Measurements from ENCODE around the gene TMEM247. TPM values are rescaled to one million over a fixed set of nuclear protein-coding genes. Genes with fewer than 3 reads are reported as not detected.
A peak's percentile ranks its signal among the peaks of the same experiment; 100 is the strongest.

Gene TMEM247
- total RNA-seq, 4 donors from 2014 or later: not detected

DNA sequence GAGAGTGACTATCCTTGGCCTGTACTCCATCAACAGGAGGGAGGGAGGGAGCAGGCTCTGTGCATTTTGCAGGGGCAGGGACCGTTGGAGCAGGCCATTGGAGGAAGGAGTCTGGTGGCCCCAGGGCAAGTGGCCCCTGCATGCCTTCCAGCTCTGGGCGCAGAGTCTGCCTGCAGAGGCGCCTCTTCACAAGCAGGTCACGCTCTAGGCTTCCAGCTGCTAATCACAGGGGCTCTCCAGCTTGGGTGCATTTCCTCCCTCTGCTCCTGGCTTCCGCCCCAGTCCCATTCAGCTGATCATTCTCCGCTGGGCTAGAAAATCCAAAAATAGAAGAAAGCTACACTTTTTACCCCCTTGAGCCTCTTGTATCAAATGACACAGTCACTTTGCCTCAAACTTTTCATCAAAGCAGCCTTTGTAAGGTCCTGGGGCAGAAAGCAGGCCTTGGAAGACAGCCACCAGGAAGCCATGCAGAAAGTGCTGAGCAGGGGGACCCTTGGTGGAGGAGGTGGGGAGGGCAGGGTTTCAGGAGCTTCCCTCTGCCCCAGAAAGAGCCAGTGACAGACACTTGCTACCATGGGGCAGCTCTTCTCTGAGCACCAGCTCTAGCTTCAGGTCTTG is 11.3 kb downstream of the TMEM247 start:
- H3K4me1 ChIP-seq: peaks cover 0 to 21% (median 0%) of the 10 kb centered on the region in 4 donors
- no peak overlapping the region for H3K4me3 ChIP-seq
- peak overlapping the region in 3 of 4 donors; percentile 10 to 47 (median 46) for H3K27ac ChIP-seq
- TF ChIP-seq, protein P1, sequence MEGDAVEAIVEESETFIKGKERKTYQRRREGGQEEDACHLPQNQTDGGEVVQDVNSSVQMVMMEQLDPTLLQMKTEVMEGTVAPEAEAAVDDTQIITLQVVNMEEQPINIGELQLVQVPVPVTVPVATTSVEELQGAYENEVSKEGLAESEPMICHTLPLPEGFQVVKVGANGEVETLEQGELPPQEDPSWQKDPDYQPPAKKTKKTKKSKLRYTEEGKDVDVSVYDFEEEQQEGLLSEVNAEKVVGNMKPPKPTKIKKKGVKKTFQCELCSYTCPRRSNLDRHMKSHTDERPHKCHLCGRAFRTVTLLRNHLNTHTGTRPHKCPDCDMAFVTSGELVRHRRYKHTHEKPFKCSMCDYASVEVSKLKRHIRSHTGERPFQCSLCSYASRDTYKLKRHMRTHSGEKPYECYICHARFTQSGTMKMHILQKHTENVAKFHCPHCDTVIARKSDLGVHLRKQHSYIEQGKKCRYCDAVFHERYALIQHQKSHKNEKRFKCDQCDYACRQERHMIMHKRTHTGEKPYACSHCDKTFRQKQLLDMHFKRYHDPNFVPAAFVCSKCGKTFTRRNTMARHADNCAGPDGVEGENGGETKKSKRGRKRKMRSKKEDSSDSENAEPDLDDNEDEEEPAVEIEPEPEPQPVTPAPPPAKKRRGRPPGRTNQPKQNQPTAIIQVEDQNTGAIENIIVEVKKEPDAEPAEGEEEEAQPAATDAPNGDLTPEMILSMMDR (IDR thresholded peaks at IDR 0.05): no peak
- H3K36me3 ChIP-seq: no peaks in the 10 kb centered on the region
- peak in 2 of 3 donors; percentile 40 to 63 for DNase-seq
- H3K27me3 ChIP-seq: no peaks in the 10 kb centered on the region
- H3K9me3 ChIP-seq: no peaks in the 10 kb centered on the region

DNA sequence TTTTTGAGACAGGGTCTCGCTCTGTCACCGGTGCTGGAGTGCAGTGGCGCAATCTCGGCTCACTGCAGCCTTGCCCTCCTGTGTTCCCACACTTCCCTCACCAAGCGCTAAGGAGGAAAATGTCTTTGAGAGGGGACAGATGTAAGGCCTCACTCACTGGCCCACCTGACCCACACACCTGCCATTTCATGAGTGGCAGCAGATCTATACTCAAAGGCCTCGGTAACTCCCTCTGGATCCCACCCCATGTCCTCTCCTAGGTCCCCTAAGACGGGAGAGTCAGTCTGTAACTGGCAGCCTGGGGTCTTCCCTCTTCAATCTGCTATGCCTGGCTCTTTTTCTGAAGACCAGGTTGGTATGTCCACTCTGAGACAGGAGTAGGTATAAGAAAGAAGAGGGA is 12.9 kb downstream of the TMEM247 start:
- Histone ChIP-seq H3K27ac (no peak overlapping the region), H3K9me3 (no peaks in the 10 kb centered on the region), H3K4me1 (peaks cover 0 to 21% (median 0%) of the 10 kb centered on the region in 4 donors), H3K4me3 (no peak overlapping the region), H3K36me3 (no peaks in the 10 kb centered on the region), H3K27me3 (no peaks in the 10 kb centered on the region)
- DNase-seq: no peak
- TF ChIP-seq, protein P1 (IDR thresholded peaks at IDR 0.05): no peak
- TF ChIP-seq POLR2A (IDR thresholded peaks at IDR 0.05): no peak

DNA sequence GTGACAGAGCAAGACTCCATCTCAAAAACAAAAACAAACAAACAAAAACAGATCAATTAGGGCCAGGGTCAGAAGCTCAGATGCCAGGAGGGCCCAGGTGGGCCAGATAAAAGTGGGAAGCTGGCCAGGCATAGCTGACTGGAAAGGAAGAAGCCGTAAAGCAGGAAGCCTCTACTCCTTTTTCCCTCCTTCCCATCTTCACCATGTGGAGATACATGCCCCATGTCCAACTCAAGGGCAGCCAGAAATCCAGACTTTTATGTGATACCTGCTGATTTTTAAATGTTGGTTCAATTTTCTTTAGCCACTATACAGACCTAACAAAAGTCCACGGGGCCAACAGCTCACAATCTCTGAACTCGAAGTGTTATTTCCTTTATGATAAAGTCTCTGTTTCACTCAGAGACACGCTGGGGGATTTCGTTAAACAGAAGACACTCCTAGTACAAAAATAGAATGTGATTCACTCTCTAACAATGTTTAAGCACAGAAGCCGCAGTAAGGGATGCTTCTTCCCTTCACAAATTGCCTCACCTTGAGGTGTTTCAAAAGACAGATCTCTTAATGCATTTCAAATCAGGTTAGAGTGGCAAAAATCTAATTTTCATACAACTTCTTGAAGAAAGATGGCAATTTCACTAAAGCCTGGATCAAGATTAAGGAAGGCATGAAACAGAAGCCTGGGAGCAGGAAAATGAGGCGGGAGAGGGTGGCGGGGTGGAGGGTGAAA is 14.0 kb downstream of the TMEM247 start:
- no peaks in the 10 kb centered on the region for H3K36me3 ChIP-seq
- DNase-seq: no peak
- TF ChIP-seq, protein P1 (IDR thresholded peaks at IDR 0.05): no peak
- no peak overlapping the region for H3K4me3 ChIP-seq
- H3K9me3 ChIP-seq: no peaks in the 10 kb centered on the region
- H3K27ac ChIP-seq: no peak overlapping the region
- peaks cover 0 to 11% (median 0%) of the 10 kb centered on the region in 4 donors for H3K4me1 ChIP-seq
- H3K27me3 ChIP-seq: no peaks in the 10 kb centered on the region

DNA sequence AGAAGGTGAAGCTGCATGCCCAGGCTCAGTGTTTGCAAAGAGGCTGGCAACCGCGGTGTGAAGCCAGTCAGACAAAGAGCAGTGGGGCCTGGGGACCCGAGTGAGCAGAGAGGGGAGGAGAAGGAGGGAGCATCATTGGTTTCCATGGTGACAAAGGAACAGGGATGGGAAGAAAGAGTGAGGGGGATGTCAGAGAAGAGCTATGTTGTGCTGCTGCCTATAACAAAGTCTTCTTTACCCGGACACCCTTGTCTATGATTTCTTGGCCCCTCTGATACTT is 14.5 kb downstream of the TMEM247 start:
- peaks cover 0 to 11% (median 0%) of the 10 kb centered on the region in 4 donors for H3K4me1 ChIP-seq

DNA sequence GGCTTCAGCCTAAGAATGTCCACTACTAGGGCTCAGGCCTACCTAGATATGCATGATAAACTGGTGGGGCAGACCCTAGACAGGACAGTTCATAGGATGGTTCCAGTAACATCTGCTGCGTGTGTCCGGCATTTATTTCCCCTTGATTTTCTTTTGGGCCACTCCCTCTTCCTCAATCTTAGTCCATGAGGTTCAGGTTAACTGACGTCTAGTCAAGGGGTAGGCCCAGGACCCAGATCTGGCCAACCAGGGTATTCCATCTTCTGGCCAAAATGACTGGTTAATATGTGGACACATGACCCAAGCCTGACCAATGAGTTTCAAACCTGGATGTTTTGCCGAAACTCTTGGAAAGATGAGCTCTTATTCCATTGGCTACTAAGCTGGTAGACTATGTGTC is 15.2 kb downstream of the TMEM247 start:
- Histone ChIP-seq H3K4me1 (peaks cover 0 to 11% (median 2%) of the 10 kb centered on the region in 4 donors), H3K27ac (no peak overlapping the region), H3K4me3 (no peak overlapping the region), H3K36me3 (no peaks in the 10 kb centered on the region), H3K27me3 (no peaks in the 10 kb centered on the region), H3K9me3 (no peaks in the 10 kb centered on the region)
- TF ChIP-seq, protein P1 (IDR thresholded peaks at IDR 0.05): no peak
- TF ChIP-seq POLR2A (IDR thresholded peaks at IDR 0.05): no peak
- DNase-seq: no peak

More for the DNA sequence above, 14.5 kb downstream of the TMEM247 start:
- H3K27ac ChIP-seq: no peak overlapping the region
- no peaks in the 10 kb centered on the region for H3K27me3 ChIP-seq
- H3K36me3 ChIP-seq: no peaks in the 10 kb centered on the region
- TF ChIP-seq, protein P1 (IDR thresholded peaks at IDR 0.05): no peak
- TF ChIP-seq POLR2A (IDR thresholded peaks at IDR 0.05): no peak
- H3K9me3 ChIP-seq: no peaks in the 10 kb centered on the region
- no peak overlapping the region for H3K4me3 ChIP-seq
- DNase-seq: no peak

Measured in Peyer's patch (tissue), 4 donors.